DOHH2 (cell line): ENCODE data around the gene MORC1.

Experiments
- H3F3A ChIP-seq: fragments of 200-600 bp; sonication (generic), shearing (Covaris generic); 2 replicates; pipeline ENCODE4 v1.6.0; 2016; ENCODE audit warnings: antibody characterized with exemption, mild to moderate bottlenecking; ENCODE audit not compliant: control insufficient read depth, insufficient read depth
- H3K27ac ChIP-seq: fragments of 200-600 bp; sonication (generic); 2 replicates; pipeline ENCODE4 v1.5.1; 2014; ENCODE audit warnings: low read depth, mild to moderate bottlenecking, low read length, moderate library complexity
- H3K27me3 ChIP-seq: fragments of 200-600 bp; sonication (generic); 2 replicates; pipeline ENCODE4 v1.6.1; 2014; ENCODE audit warnings: mild to moderate bottlenecking, low read length, mixed read lengths; ENCODE audit not compliant: control insufficient read depth
- H3K36me3 ChIP-seq: fragments of 200-600 bp; sonication (generic); 2 replicates; pipeline ENCODE4 v1.6.1; 2014; ENCODE audit warnings: mild to moderate bottlenecking, low read length, moderate library complexity, mixed read lengths; ENCODE audit not compliant: control insufficient read depth
- H3K4me1 ChIP-seq: fragments of 200-600 bp; sonication (generic); 2 replicates; pipeline ENCODE4 v1.6.1; 2014; ENCODE audit warnings: mild to moderate bottlenecking, low read length, mixed read lengths; ENCODE audit not compliant: control insufficient read depth
- H3K4me2 ChIP-seq: fragments of 200-600 bp; sonication (generic); 2 replicates; pipeline ENCODE4 v1.6.0; 2014; ENCODE audit warnings: mild to moderate bottlenecking, low read length, moderate library complexity
- H3K4me3 ChIP-seq: fragments of 200-600 bp; sonication (generic); 2 replicates; pipeline ENCODE4 v1.5.1; 2014; ENCODE audit warnings: mild to moderate bottlenecking, low read length, mixed read lengths
- H3K79me2 ChIP-seq: fragments of 200-600 bp; sonication (generic); 2 replicates; pipeline ENCODE4 v1.6.1; 2014; ENCODE audit warnings: mild to moderate bottlenecking, low read length, mixed read lengths; ENCODE audit not compliant: control insufficient read depth
- H3K9me2 ChIP-seq: fragments of 200-600 bp; sonication (generic); replicated peaks from 2 replicates; pipeline ENCODE4 v1.6.1; 2014; ENCODE audit warnings: mild to moderate bottlenecking, low read length, mixed read lengths; ENCODE audit not compliant: control insufficient read depth
- H3K9me3 ChIP-seq: fragments of 200-600 bp; sonication (generic); 2 replicates; pipeline ENCODE4 v1.6.1; 2014; ENCODE audit warnings: antibody characterized with exemption, low read length, mixed read lengths; ENCODE audit not compliant: control insufficient read depth, insufficient read depth
- H4K20me1 ChIP-seq: fragments of 200-600 bp; sonication (generic); 2 replicates; pipeline ENCODE4 v1.6.0; 2014; ENCODE audit warnings: low read depth, mild to moderate bottlenecking, antibody characterized with exemption, low read length, moderate library complexity; ENCODE audit not compliant: control insufficient read depth, insufficient read depth
- EZH2phosphoT487 ChIP-seq: fragments of 200-600 bp; sonication (generic); IDR thresholded peaks from 2 replicates; pipeline ENCODE4 v1.6.1; 2017; ENCODE audit warnings: borderline replicate concordance, mild to moderate bottlenecking, antibody characterized with exemption, low read length, moderate library complexity, mixed read lengths
- TF ChIP-seq, protein P1 (sequence below): fragments of 200-600 bp; sonication (generic); IDR thresholded peaks from one replicate; pipeline ENCODE4 v1.5.1; 2014; ENCODE audit warnings: antibody characterized with exemption, mild to moderate bottlenecking, low read depth, low read length; ENCODE audit not compliant: poor library complexity, severe bottlenecking

MORC1 gene

GRCh38 chr3:108947855-108948254 is 170.1 kb downstream of the MORC1 start:
- no peak overlapping the region for H3K4me2 ChIP-seq
- no peaks in the 10 kb centered on the region for H3K27me3 ChIP-seq
- no peaks in the 10 kb centered on the region for H3K79me2 ChIP-seq
- no peaks in the 10 kb centered on the region for H3F3A ChIP-seq
- H3K4me3 ChIP-seq, result no peak overlapping the region
- no peak overlapping the region for H3K27ac ChIP-seq
- H3K4me1 ChIP-seq, result no peaks in the 10 kb centered on the region
- no peaks in the 10 kb centered on the region for H3K9me2 ChIP-seq
- TF ChIP-seq, protein P1, sequence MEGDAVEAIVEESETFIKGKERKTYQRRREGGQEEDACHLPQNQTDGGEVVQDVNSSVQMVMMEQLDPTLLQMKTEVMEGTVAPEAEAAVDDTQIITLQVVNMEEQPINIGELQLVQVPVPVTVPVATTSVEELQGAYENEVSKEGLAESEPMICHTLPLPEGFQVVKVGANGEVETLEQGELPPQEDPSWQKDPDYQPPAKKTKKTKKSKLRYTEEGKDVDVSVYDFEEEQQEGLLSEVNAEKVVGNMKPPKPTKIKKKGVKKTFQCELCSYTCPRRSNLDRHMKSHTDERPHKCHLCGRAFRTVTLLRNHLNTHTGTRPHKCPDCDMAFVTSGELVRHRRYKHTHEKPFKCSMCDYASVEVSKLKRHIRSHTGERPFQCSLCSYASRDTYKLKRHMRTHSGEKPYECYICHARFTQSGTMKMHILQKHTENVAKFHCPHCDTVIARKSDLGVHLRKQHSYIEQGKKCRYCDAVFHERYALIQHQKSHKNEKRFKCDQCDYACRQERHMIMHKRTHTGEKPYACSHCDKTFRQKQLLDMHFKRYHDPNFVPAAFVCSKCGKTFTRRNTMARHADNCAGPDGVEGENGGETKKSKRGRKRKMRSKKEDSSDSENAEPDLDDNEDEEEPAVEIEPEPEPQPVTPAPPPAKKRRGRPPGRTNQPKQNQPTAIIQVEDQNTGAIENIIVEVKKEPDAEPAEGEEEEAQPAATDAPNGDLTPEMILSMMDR, result no peak
- TF ChIP-seq EZH2phosphoT487, result no peak
- no peaks in the 10 kb centered on the region for H3K36me3 ChIP-seq
- H3K9me3 ChIP-seq, result no peaks in the 10 kb centered on the region
- no peaks in the 10 kb centered on the region for H4K20me1 ChIP-seq

- Histone ChIP-seq H3K27ac (no peak overlapping the region), H3K9me3 (no peaks in the 10 kb centered on the region), H4K20me1 (no peaks in the 10 kb centered on the region)
Observed at GRCh38 chr3:108946292-108947285, 171.3 kb downstream of the MORC1 start.

DNA sequence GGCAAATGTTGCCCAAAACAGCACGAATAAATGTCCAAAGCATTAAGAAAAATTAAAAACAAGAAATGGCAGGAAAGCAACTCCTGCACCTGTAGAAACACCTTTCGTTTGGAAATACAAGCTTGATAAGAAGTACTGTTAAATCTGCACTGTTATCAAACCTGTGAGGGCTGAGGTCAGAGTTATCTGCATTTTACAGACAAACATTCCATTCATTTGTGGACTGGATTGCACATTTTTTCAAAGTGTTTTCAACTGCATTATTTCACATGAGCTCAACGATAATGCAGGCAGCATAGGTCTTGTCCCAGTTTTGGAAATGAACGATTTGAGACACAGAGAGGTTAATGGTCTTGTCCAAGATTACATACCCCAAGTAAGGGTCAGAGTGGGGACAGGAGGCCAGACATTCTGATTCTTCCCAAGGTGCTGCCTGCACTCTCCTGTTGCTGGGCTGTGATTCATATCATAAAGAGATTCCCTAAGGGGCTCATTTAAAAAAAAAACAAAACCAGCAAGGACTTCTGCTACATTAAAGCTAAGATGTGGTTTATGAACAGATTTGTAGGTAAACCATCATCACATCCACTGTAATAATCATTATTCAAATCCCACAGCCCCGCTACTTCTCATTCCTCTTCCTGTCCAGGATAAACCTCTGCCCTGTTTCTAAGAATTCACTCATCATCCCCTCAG is 177.2 kb downstream of the MORC1 start:
- TF ChIP-seq, protein P1, result no peak
- no peak for TF ChIP-seq EZH2phosphoT487
- H3K4me3 ChIP-seq, result no peak overlapping the region
- H3K9me2 ChIP-seq, result no peaks in the 10 kb centered on the region
- no peaks in the 10 kb centered on the region for H3K9me3 ChIP-seq
- no peaks in the 10 kb centered on the region for H4K20me1 ChIP-seq
- no peaks in the 10 kb centered on the region for H3F3A ChIP-seq
- H3K27me3 ChIP-seq, result peaks cover 3% of the 10 kb centered on the region; the same call in 1 of the 2 replicates
- no peak overlapping the region for H3K27ac ChIP-seq
- no peaks in the 10 kb centered on the region for H3K36me3 ChIP-seq
- H3K79me2 ChIP-seq, result no peaks in the 10 kb centered on the region
- H3K4me2 ChIP-seq, result no peak overlapping the region
- H3K4me1 ChIP-seq, result no peaks in the 10 kb centered on the region

More at GRCh38 chr3:108946292-108947285, 171.3 kb downstream of the MORC1 start:
- H3K4me3 ChIP-seq, result no peak overlapping the region
- no peak overlapping the region for H3K4me2 ChIP-seq
- H3K36me3 ChIP-seq, result no peaks in the 10 kb centered on the region
- no peaks in the 10 kb centered on the region for H3K27me3 ChIP-seq
- no peaks in the 10 kb centered on the region for H3F3A ChIP-seq
- H3K4me1 ChIP-seq, result no peaks in the 10 kb centered on the region
- TF ChIP-seq EZH2phosphoT487, result no peak
- TF ChIP-seq, protein P1, result no peak
- no peaks in the 10 kb centered on the region for H3K79me2 ChIP-seq
- no peaks in the 10 kb centered on the region for H3K9me2 ChIP-seq
